DND-41 (cell line): ENCODE measurements around the gene ZNF511.

Experiments used
- ATAC-seq: fragments of 200-7000 bp; cut with Tn5 transposase; 3 replicates; pipeline ENCODE4 v1.9.1; 2021; ENCODE audit warnings: low read depth; ENCODE audit not compliant: insufficient read depth
- DNase-seq: peaks from one replicate; pipeline ENCODE4 v3.0.0-alpha.2; 2020
- H2AFZ ChIP-seq: 2 replicates; pipeline ENCODE4 v1.6.0; 2012; ENCODE audit warnings: low read depth, low read length
- H3K27ac ChIP-seq: 2 replicates; pipeline ENCODE4 v1.5.1; 2012; ENCODE audit warnings: low read length, inconsistent platforms
- H3K27me3 ChIP-seq: fragments of 200-600 bp; sonication (generic); 2 replicates; pipeline ENCODE4 v1.6.0; 2012; ENCODE audit warnings: low read length, mild to moderate bottlenecking, inconsistent platforms; ENCODE audit not compliant: insufficient read depth, poor library complexity
- H3K36me3 ChIP-seq: 2 replicates; pipeline ENCODE4 v1.5.1; 2012; ENCODE audit warnings: low read length, inconsistent platforms; ENCODE audit not compliant: insufficient read depth
- H3K4me1 ChIP-seq: 2 replicates; pipeline ENCODE4 v1.5.1; 2012; ENCODE audit warnings: mild to moderate bottlenecking, low read length; ENCODE audit not compliant: insufficient read depth
- H3K4me2 ChIP-seq: 2 replicates; pipeline ENCODE4 v1.6.0; 2012; ENCODE audit warnings: mild to moderate bottlenecking, moderate library complexity, low read length, inconsistent platforms; ENCODE audit not compliant: insufficient read depth
- H3K4me3 ChIP-seq, 2 experiments: fragments of 200-600 bp in 1 of 2; shearing (Covaris generic) in 1 of 2; 2 replicates each; pipeline ENCODE4 v1.5.1; 2012 to 2016; ENCODE audit warnings: inconsistent platforms in 2 of 2, low read length in 2 of 2, mild to moderate bottlenecking in 2 of 2, low read depth in 1 of 2, moderate library complexity in 1 of 2
- H3K79me2 ChIP-seq: 2 replicates; pipeline ENCODE4 v1.6.0; 2012; ENCODE audit warnings: low read length, inconsistent platforms; ENCODE audit not compliant: insufficient read depth
- H3K9ac ChIP-seq: 2 replicates; pipeline ENCODE4 v1.6.0; 2012; ENCODE audit warnings: low read depth, mild to moderate bottlenecking, inconsistent platforms, low read length, moderate library complexity
- H3K9me3 ChIP-seq: 2 replicates; pipeline ENCODE4 v1.5.1; 2012; ENCODE audit warnings: low read length, moderate library complexity, mild to moderate bottlenecking, inconsistent platforms; ENCODE audit not compliant: insufficient read depth, severe bottlenecking
- H4K20me1 ChIP-seq: 2 replicates; pipeline ENCODE4 v1.6.0; 2012; ENCODE audit warnings: low read length; ENCODE audit not compliant: insufficient read depth
- CTCF ChIP-seq: IDR thresholded peaks from 2 replicates; pipeline ENCODE4 v1.5.1; 2012; ENCODE audit warnings: borderline replicate concordance, low read length, moderate library complexity, mild to moderate bottlenecking; ENCODE audit not compliant: poor library complexity, severe bottlenecking; ENCODE audit errors: extremely low read depth
- EZH2 ChIP-seq: IDR thresholded peaks from 3 replicates; pipeline ENCODE4 v1.6.1; 2012; ENCODE audit warnings: borderline replicate concordance, low read depth, mild to moderate bottlenecking, moderate library complexity, low read length, inconsistent platforms; ENCODE audit not compliant: severe bottlenecking

ZNF511 gene

DNA sequence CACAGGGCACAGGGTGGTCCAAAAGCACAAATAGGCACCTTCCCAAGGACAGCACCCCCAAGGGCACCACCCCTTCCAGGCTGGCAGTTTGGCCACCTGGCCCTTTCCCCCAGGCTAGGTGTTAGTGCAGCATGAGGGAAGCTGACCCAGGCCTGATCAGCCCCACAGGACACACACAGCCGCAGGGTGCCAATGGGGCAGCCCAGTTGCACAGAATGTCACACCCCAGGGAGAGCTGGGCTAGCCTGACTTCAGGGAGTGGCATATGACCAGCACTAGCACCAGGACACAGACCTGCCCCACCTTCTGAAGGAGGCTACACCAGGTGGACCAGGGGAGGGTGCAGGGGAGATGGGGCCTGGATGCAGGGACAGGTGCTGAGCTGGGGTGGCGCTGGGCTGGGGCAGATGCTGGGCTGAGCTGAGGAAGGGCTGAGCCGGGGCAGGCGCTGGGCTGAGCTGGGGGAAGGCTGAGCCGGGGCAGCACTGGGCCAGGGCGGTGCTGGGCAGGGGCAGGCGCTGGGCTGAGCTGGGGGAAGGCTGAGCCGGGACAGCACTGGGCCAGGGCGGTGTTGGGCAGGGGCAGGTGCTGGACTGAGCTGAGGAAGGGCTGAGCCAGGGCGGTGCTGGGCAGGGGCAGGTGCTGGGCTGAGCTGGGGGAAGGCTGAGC, 28.2 kb upstream of the ZNF511 start:
- DNase-seq (no peak), ATAC-seq (no peak)
- Histone ChIP-seq H3K27ac (no peak overlapping the region), H2AFZ (no peak overlapping the region), H3K4me2 (no peak overlapping the region), H3K36me3 (peaks cover 67% of the 10 kb centered on the region), H4K20me1 (peaks cover 11% of the 10 kb centered on the region), H3K79me2 (no peaks in the 10 kb centered on the region), H3K4me3 (no peak overlapping the region), H3K9me3 (no peaks in the 10 kb centered on the region), H3K4me1 (no peaks in the 10 kb centered on the region), H3K27me3 (no peaks in the 10 kb centered on the region), H3K9ac (no peak overlapping the region)
- TF ChIP-seq CTCF = no peak
- no peak for TF ChIP-seq EZH2

DNA sequence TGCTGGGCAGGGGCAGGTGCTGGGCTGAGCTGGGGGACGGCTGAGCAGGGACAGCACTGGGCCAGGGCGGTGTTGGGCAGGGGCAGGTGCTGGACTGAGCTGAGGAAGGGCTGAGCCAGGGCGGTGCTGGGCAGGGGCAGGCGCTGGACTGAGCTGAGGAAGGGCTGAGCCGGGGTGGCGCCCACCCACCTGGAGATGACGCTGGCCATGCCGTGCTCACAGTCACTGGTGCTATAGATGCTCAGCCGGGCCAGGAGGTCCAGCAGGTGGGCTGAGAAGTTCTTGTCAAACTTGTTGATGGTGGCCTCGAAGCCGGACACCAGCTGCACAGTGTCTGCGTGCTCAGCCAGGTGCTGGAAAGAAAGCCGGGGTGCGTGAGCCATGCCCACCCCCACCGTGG, 27.6 kb upstream of the ZNF511 start:
- Histone ChIP-seq H3K79me2 (no peaks in the 10 kb centered on the region), H3K4me3 (no peak overlapping the region), H3K9ac (no peak overlapping the region), H3K27ac (no peak overlapping the region), H2AFZ (no peak overlapping the region), H3K4me2 (no peak overlapping the region), H3K27me3 (no peaks in the 10 kb centered on the region), H3K9me3 (no peaks in the 10 kb centered on the region), H4K20me1 (peaks cover 16% of the 10 kb centered on the region), H3K36me3 (peaks cover 73% of the 10 kb centered on the region), H3K4me1 (no peaks in the 10 kb centered on the region)
- no peak for ATAC-seq
- no peak for DNase-seq
- TF ChIP-seq CTCF (no peak), EZH2 (no peak)

GRCh38 chr10:133281628-133282372, 26.9 kb upstream of the ZNF511 start:
- no peak overlapping the region for H2AFZ ChIP-seq
- H3K27me3 ChIP-seq = no peaks in the 10 kb centered on the region
- no peak overlapping the region for H3K27ac ChIP-seq
- TF ChIP-seq EZH2 (no peak), CTCF (no peak)
- H3K79me2 ChIP-seq = no peaks in the 10 kb centered on the region
- no peak overlapping the region for H3K4me2 ChIP-seq
- H3K36me3 ChIP-seq = peaks cover 78% of the 10 kb centered on the region
- ATAC-seq (no peak), DNase-seq (no peak)
- H3K4me3 ChIP-seq = no peak overlapping the region
- no peaks in the 10 kb centered on the region for H3K4me1 ChIP-seq
- H4K20me1 ChIP-seq = peaks cover 21% of the 10 kb centered on the region
- H3K9me3 ChIP-seq = no peaks in the 10 kb centered on the region
- H3K9ac ChIP-seq = no peak overlapping the region
